Hepatocyte (in vitro differentiated cells): Measurements from ENCODE around the gene MYO1D. TPM values are rescaled to one million over a fixed set of nuclear protein-coding genes. Genes with fewer than 3 reads are reported as not detected.

Experiments
- DNase-seq: peaks from one replicate; pipeline ENCODE4 v3.0.0-alpha.2; 2016; ENCODE audit warnings: low spot score
- H2AFZ ChIP-seq: fragments of 200-600 bp; sonication (generic); 2 replicates; pipeline ENCODE4 v1.6.0; 2016; ENCODE audit warnings: antibody characterized with exemption, mild to moderate bottlenecking
- H3K27ac ChIP-seq: fragments of 200-600 bp; sonication (generic); 2 replicates; pipeline ENCODE4 v1.5.1; 2016; ENCODE audit warnings: mild to moderate bottlenecking
- H3K27me3 ChIP-seq: fragments of 200-600 bp; sonication (generic); 2 replicates; pipeline ENCODE4 v1.6.1; 2016
- H3K36me3 ChIP-seq: fragments of 200-600 bp; sonication (generic); replicated peaks from 2 replicates; pipeline ENCODE4 v1.5.1; 2016; ENCODE audit warnings: low read depth; ENCODE audit not compliant: insufficient read depth
- H3K4me1 ChIP-seq: fragments of 200-600 bp; sonication (generic); 2 replicates; pipeline ENCODE4 v1.5.1; 2016; ENCODE audit warnings: mild to moderate bottlenecking, moderate library complexity; ENCODE audit not compliant: insufficient read depth
- H3K4me2 ChIP-seq: fragments of 200-600 bp; sonication (generic); 2 replicates; pipeline ENCODE4 v1.6.0; 2016
- H3K4me3 ChIP-seq: fragments of 200-600 bp; sonication (generic); 2 replicates; pipeline ENCODE4 v1.5.1; 2016; ENCODE audit warnings: mild to moderate bottlenecking
- H3K79me2 ChIP-seq: fragments of 200-600 bp; sonication (generic); 2 replicates; pipeline ENCODE4 v1.6.0; 2017; ENCODE audit warnings: mild to moderate bottlenecking
- H3K9me2 ChIP-seq: fragments of 200-600 bp; sonication (generic); replicated peaks from 2 replicates; pipeline ENCODE4 v1.6.0; 2017; ENCODE audit warnings: mild to moderate bottlenecking; ENCODE audit not compliant: insufficient read depth
- H3K9me3 ChIP-seq: fragments of 200-600 bp; sonication (generic); 2 replicates; pipeline ENCODE4 v1.5.1; 2016; ENCODE audit warnings: low read depth, mild to moderate bottlenecking
- H4K20me1 ChIP-seq: fragments of 200-600 bp; sonication (generic); 2 replicates; pipeline ENCODE4 v1.6.0; 2016; ENCODE audit warnings: mild to moderate bottlenecking; ENCODE audit not compliant: insufficient read depth, poor library complexity, severe bottlenecking
- CTCF ChIP-seq: fragments of 200-600 bp; sonication (generic); IDR thresholded peaks from 2 replicates; pipeline ENCODE4 v1.5.1; 2016; ENCODE audit warnings: antibody characterized with exemption, mild to moderate bottlenecking; ENCODE audit not compliant: poor library complexity
- EZH2 ChIP-seq: fragments of 200-600 bp; sonication (generic); IDR thresholded peaks from 2 replicates; pipeline ENCODE4 v1.6.1; 2016; ENCODE audit warnings: antibody characterized with exemption, mild to moderate bottlenecking, borderline replicate concordance
- EZH2phosphoT487 ChIP-seq: fragments of 200-600 bp; sonication (generic); IDR thresholded peaks from one replicate; pipeline ENCODE4 v1.6.1; 2018; ENCODE audit warnings: antibody characterized with exemption, mild to moderate bottlenecking, low read depth, moderate library complexity; ENCODE audit not compliant: unreplicated experiment, severe bottlenecking
- WGBS: methylation state at CpG from one replicate; pipeline ENCODE4 v1.1.6; 2016; ENCODE audit warnings: low lambda C conversion rate; ENCODE audit errors: missing lambda C conversion rate; 5-methylcytosine and 5-hydroxymethylcytosine counted together
- polyA plus RNA-seq: library from polyadenylated mRNA; unstranded; fragments of >200 nt; fragmentation: Nextera tagmentation; extraction: Ambion mirVana; gene quantifications from 2 replicates; pipeline ENCODE4 v1.2.1, GENCODE V29; 2016
- total RNA-seq: library from RNA; depleted of rRNA; stranded (reverse); fragments of >200 nt; gene quantifications from 2 replicates; pipeline ENCODE4 v1.2.3, GENCODE V29; 2014

The MYO1D gene
- total and polyA plus RNA-seq, 2 experiments from 2014 or later, result 36.2 to 89.0 TPM

- H3K27me3 ChIP-seq, result no peaks in the 10 kb centered on the region
Measured at GRCh38 chr17:32773856-32774694, 102.8 kb downstream of the MYO1D start.

GRCh38 chr17:32772453-32773025, 104.4 kb downstream of the MYO1D start:
- H3K4me1 ChIP-seq, result no peaks in the 10 kb centered on the region
- H3K79me2 ChIP-seq, result no peaks in the 10 kb centered on the region
- TF ChIP-seq EZH2phosphoT487, result no peak
- TF ChIP-seq CTCF, result no peak
- no peak for TF ChIP-seq EZH2
- H4K20me1 ChIP-seq, result no peaks in the 10 kb centered on the region
- no peak overlapping the region for H3K4me2 ChIP-seq
- no peaks in the 10 kb centered on the region for H3K27me3 ChIP-seq
- H2AFZ ChIP-seq, result no peak overlapping the region
- no peaks in the 10 kb centered on the region for H3K9me2 ChIP-seq
- 94% methylated on average over 9 of the region's 9 CpGs for WGBS
- no peaks in the 10 kb centered on the region for H3K36me3 ChIP-seq
- H3K9me3 ChIP-seq, result no peaks in the 10 kb centered on the region
- H3K4me3 ChIP-seq, result no peak overlapping the region
- DNase-seq, result no peak
- H3K27ac ChIP-seq, result no peak overlapping the region

More at GRCh38 chr17:32773856-32774694, 102.8 kb downstream of the MYO1D start:
- no peaks in the 10 kb centered on the region for H3K36me3 ChIP-seq
- 70% methylated on average over 6 of the region's 6 CpGs for WGBS
- H4K20me1 ChIP-seq, result no peaks in the 10 kb centered on the region
- TF ChIP-seq EZH2phosphoT487 (no peak), CTCF (no peak), EZH2 (no peak)
- H3K79me2 ChIP-seq, result no peaks in the 10 kb centered on the region
- H3K4me2 ChIP-seq, result no peak overlapping the region
- H3K9me3 ChIP-seq, result no peaks in the 10 kb centered on the region
- no peaks in the 10 kb centered on the region for H3K4me1 ChIP-seq
- no peak overlapping the region for H3K27ac ChIP-seq
- no peaks in the 10 kb centered on the region for H3K9me2 ChIP-seq
- DNase-seq, result no peak
- no peak overlapping the region for H2AFZ ChIP-seq
- H3K4me3 ChIP-seq, result no peak overlapping the region

GRCh38 chr17:32771396-32771795, 105.5 kb downstream of the MYO1D start:
- no peak overlapping the region for H3K27ac ChIP-seq
- no peaks in the 10 kb centered on the region for H3K9me3 ChIP-seq
- WGBS, result 84% methylated on average over 2 of the region's 2 CpGs

More at GRCh38 chr17:32771396-32771795, 105.5 kb downstream of the MYO1D start:
- H2AFZ ChIP-seq, result no peak overlapping the region
- no peak for TF ChIP-seq EZH2phosphoT487
- TF ChIP-seq EZH2, result no peak
- no peak for TF ChIP-seq CTCF
- DNase-seq, result no peak
- H3K79me2 ChIP-seq, result no peaks in the 10 kb centered on the region
- H3K4me3 ChIP-seq, result no peak overlapping the region
- no peaks in the 10 kb centered on the region for H3K36me3 ChIP-seq
- H3K9me2 ChIP-seq, result no peaks in the 10 kb centered on the region
- no peaks in the 10 kb centered on the region for H3K4me1 ChIP-seq
- no peaks in the 10 kb centered on the region for H3K27me3 ChIP-seq
- H4K20me1 ChIP-seq, result no peaks in the 10 kb centered on the region
- no peak overlapping the region for H3K4me2 ChIP-seq
